HG03558 (cell line): ENCODE measurements around the gene TAS2R41.
"Not testable (repeated sequence)": the region's sequence is repeated elsewhere in the genome, so short reads cannot be mapped to it uniquely, and the experiment has no call there.

Source experiments
- ATAC-seq: cut with Tn5 transposase; IDR thresholded peaks from one replicate; pipeline ENCODE4 v1.9.1; 2021; ENCODE audit warnings: moderate number of reproducible peaks; ENCODE audit not compliant: unreplicated experiment; ENCODE audit errors: extremely low read depth

Gene TAS2R41

DNA sequence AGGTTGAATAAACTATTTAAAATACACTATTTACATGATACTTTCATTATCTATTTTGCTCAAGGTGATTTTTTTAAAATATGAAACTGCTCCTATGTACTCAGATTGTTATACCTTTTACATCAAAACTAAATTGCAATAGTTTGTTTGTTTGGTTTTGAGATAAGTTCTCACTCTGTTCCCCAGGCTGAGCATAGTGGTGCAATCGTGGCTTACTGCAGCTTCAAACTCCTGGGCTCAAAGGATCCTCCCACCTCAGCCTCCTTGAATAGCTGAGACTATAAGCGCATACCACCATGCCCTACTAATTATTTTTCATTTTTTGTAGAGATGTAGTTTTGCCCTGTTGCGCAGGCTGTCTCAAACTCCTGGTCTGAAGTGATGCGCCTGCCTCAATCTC lies 21.7 kb upstream of the TAS2R41 start:
- ATAC-seq = no peak

DNA sequence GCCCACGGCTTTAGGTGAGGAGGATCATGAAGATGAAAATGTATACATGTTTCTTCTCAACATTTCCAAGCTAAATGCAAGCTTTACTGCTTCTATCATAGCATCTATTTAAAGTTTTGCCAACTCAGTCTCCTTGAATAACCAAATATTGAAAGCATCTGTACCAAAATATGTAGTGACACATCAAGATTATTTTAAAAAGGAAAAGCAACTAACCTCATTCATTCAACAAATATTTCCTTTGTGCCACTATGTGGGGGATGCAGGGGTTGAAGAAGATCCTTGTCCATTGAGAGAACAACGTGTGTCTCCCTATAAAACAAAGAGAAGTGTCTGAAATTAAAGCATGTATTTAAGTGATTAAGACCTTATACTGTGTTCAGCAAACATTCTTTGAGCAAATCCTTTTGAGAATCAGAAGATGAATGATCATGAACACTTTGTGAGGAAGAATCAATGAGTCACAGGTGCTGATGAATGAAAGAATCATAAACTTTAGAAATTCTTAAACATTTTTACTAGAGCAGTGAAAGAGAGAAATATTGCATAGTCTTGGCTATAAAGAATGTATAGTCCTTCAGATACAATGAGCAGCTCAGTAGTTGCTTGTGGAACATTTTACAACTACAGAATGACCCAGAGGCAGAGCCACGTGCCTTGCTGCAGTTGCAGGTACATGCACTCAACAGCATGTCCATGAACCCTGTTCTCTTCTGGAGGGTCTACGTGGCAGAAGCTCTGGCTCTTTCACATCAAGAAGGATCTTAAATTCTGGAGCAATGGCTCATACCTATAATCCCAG lies 20.5 kb upstream of the TAS2R41 start:
- no peak for ATAC-seq

DNA sequence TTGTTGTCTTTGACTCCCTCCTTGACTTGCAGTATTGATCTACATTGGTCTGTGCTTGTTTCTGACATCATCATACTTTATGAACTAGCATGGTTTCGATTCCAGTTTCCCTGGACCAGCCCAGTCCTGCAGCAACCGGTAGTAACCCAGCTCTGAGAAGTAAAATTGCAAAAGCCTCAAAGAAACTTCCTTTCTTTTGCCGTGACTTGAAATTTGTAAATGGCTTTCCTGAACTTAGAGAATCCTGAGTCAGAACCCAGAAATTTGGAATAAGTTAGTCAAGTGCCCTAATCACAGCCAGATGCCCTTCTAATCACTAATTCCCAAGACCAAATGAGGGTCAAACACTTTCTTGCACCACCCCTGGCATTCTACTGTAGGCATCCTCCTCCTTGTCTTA lies 19.4 kb upstream of the TAS2R41 start:
- no peak for ATAC-seq

GRCh38 chr7:143458681-143459080 lies 19.0 kb upstream of the TAS2R41 start:
- ATAC-seq = no peak

DNA sequence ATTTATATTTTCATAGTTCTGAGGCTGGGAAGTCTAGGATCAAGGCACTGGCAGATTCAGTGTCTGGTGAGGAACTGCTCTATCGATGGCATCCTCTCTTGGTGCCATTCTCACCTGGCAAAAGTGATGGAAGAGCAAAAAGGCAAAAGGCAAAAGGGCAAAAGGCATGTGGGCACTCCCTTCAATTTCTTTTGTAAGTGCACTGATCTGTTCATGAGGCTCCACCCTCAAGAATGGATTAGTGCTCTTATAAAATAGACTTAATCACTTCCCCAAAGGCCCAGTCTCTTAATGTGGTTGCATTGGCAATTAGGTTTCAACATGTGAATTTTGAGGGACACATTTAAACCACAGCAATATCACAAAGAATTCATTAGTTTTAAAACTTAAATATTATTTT lies 18.3 kb upstream of the TAS2R41 start:
- no peak for ATAC-seq

- ATAC-seq = no peak
These were observed 17.2 kb upstream of the TAS2R41 start for GRCh38 chr7:143460271-143460979.

- no peak for ATAC-seq
These were observed 15.6 kb upstream of the TAS2R41 start for GRCh38 chr7:143462045-143462444.

GRCh38 chr7:143463556-143463955 lies 14.1 kb upstream of the TAS2R41 start:
- no peak for ATAC-seq

- ATAC-seq = no peak
These were observed 13.7 kb upstream of the TAS2R41 start for GRCh38 chr7:143463957-143464356.

- ATAC-seq = no peak
These were observed 9.9 kb upstream of the TAS2R41 start for GRCh38 chr7:143467724-143468123.

- ATAC-seq = not testable (repeated sequence)
These were observed 5.5 kb upstream of the TAS2R41 start for GRCh38 chr7:143472071-143472689.

GRCh38 chr7:143479055-143479766 lies 1.5 kb downstream of the TAS2R41 start:
- ATAC-seq = no peak

DNA sequence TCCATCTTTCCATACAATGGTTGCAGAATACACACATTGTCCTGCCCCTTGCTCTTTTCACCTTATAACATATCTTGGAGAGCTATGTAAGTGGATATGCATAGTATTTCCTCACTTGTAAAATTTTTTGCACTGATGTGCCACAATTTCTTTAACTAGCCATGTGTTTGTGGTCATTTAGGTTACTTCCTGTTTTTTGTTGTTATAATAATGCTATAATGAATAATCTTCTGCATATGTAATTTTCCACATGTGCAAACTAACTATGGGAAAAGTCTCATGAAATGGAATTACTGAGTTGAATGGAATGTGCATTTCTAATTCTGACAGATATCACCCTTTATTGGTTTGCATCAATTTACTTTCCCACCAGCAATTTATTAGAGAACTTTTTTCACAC lies 2.8 kb downstream of the TAS2R41 start:
- no peak for ATAC-seq

DNA sequence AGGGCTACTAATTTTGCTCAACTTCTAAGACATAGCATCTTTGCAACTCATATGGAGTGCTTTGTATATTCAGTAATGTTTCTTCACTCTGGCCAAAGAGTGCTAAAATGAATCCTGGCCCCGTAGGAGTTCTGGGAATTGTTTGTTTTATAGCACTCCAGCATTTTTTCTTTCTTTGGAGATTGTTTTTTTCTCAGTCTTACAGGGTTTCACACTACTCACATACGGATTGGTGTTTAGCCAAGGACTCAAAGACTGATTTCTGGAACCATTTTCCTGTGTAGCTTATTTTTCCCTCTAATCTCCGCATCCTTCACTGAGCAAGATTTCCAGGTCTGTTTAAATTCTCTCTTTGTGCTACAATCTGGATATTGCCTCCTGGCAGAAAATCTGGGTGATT lies 6.4 kb downstream of the TAS2R41 start:
- ATAC-seq = no peak

DNA sequence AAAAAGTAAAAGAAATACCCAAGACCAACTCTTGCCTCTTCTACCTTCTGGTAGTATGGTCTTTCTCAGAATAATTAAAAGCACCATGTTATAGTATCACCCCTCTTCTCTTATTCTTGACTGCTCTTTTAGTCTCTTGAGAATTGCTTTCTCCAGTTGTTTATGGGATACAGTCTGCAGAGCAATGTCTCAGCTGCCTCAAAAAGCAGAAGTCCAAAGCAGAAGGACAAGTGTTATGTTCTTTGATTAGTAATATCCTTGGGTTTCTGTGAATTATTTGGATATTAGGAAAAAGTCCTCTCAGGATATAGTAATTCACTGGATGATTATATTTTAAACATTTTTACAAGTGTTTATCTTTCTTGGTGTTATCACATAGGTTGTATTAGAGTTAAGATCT lies 7.4 kb downstream of the TAS2R41 start:
- no peak for ATAC-seq

DNA sequence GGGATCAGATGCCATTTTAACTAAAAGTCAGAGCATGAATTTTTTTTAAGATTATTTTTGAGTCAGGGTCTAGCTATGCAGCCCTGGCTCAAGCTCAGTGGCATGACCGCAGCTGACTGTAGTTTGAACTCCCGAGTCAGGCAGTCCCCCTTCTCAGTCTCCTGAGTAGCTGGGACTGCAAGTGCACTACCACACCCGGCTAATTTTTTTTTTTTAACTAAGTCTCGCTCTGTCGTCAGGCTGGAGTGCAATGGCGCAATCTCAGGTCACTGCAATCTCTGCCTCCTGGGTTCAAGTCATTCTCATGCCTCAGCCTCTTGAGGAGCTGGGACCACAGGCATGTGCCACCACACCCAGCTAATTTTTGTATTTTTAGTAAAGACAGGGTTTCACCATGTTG lies 7.8 kb downstream of the TAS2R41 start:
- ATAC-seq = no peak

GRCh38 chr7:143486266-143486665 lies 8.6 kb downstream of the TAS2R41 start:
- ATAC-seq = not testable (repeated sequence)

- ATAC-seq = no peak
These were observed 9.4 kb downstream of the TAS2R41 start for GRCh38 chr7:143487061-143487460.

GRCh38 chr7:143487566-143487965 lies 9.9 kb downstream of the TAS2R41 start:
- ATAC-seq = no peak

DNA sequence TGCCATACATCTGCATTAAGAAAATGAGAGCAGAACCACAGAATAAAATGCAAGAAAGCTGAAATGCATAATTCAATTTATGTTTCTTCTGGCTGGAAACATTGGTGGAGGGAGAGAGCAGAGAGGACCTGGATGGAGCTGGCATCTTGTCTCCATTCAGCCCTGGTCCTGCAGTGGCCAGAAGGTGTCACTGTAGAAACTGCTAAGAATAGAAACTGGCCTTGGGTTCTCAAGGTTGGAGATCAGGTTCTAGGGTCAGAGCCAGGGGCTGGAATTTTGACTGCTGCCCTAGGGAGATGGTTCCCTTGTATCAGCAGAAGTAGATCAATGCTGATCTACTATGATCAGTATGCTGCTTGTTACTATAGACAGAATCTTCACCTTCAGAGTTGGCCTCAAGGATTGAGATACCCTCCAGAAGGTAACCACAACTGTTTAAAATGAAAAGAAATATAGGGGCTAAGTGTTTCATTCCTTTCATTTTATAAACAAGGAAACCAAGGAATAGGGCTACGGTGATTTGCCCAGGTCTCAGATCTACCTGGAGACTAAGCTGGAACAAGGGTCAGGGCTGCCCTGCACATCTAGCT lies 13.1 kb downstream of the TAS2R41 start:
- no peak for ATAC-seq
